ENCODE measurements around the gene GGA1.

GRCh38 chr22:37679670-37680069 is 71.0 kb downstream of the GGA1 start:
- TF ChIP-seq CTCF (IDR thresholded peaks at IDR 0.05; ENCODE audit: low read depth, low read length) (no peak), EZH2phosphoT487 (IDR thresholded peaks at IDR 0.05; ENCODE audit: low read depth) (no peak)
